ENCODE measurements around the gene VSIR.

DNA sequence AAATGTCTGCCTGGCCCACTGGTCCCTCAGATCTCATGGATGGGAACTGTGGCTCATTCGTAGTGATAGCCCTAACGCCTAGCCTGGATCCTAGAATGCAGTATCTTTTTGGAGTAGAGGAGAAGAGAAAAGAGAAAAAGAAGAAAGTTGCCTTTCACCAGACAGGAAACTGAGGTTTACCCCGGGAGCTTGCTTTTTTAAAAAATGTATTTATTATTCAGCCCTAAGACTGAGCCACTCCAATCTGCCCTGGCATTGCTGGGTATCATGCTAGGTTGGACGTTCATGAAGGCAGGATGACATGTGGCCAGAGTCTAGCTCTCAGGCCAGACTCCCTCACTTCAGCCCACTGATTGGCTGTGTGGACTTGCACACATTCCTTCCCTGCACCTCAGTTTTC, 32.3 kb downstream of the VSIR start:
- TF ChIP-seq, protein P1, sequence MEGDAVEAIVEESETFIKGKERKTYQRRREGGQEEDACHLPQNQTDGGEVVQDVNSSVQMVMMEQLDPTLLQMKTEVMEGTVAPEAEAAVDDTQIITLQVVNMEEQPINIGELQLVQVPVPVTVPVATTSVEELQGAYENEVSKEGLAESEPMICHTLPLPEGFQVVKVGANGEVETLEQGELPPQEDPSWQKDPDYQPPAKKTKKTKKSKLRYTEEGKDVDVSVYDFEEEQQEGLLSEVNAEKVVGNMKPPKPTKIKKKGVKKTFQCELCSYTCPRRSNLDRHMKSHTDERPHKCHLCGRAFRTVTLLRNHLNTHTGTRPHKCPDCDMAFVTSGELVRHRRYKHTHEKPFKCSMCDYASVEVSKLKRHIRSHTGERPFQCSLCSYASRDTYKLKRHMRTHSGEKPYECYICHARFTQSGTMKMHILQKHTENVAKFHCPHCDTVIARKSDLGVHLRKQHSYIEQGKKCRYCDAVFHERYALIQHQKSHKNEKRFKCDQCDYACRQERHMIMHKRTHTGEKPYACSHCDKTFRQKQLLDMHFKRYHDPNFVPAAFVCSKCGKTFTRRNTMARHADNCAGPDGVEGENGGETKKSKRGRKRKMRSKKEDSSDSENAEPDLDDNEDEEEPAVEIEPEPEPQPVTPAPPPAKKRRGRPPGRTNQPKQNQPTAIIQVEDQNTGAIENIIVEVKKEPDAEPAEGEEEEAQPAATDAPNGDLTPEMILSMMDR (IDR thresholded peaks at IDR 0.05): no peak
- TF ChIP-seq POLR2A (IDR thresholded peaks at IDR 0.05): no peak
